ENCODE results near the gene IQCF2. TPM values are rescaled to one million over a fixed set of nuclear protein-coding genes. Genes with fewer than 3 reads are reported as not detected.
"Not testable (repeated sequence)": the region's sequence is repeated elsewhere in the genome, so short reads cannot be mapped to it uniquely, and the experiment has no call there.

The IQCF2 gene
- total RNA-seq (2014; rRNA removed; shearing (Covaris generic)), result not detected in 2 replicates
- polyA plus RNA-seq (2014; cell fraction: nucleus; rRNA removed), result not detected in 2 replicates

DNA sequence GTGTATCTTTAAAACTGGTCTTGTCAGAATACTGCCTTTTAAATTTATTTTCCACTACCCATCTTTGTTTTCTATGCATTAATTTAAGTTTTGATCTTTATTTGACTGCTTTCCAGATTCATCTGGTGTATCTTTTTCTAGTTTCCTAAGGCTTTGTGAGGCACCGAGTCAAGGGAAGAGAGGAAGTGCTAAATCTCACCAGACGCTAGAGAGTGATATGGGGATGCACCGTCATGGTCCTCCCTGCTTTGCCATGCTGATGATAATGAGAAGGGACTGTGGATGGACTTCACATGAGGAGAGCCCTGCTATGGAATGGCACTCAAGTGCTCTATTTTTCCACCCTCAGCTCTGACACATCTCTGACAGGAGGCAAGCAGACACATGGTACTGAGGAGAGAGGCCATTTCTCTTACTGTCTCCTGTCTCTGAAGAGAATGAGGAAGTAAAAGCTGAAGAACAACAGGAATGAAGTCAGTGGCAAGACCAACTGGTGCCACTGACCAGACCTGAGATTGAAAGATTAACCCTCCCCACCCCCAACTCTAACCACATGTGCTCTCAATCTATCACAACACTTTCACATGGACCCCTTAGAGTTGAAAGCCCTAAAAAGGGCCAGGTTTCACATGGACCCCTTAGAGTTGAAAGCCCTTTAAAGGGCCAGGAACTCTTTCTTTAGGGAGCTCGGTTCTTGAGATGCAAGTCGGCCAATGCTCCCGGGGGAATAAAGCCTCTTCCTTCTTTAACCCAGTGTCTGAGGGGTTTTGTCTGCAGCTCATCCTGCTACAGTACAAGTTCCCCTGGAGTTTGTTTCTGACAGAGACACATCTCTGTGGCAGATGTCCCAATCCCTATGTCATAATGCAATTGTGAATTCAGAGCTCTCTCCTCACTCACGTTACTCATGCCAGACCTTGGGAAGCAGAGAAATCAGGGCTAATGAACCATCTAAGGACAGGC is at the start of gene IQCF2:
TSS of gene IQCF2 (plus strand) at position 913 of the 963 bp plus-strand sequence. CDS start 52 bp downstream, outside the sequence.
- DNase-seq (ENCODE audit: extremely low read depth, low read depth), result no peak

DNA sequence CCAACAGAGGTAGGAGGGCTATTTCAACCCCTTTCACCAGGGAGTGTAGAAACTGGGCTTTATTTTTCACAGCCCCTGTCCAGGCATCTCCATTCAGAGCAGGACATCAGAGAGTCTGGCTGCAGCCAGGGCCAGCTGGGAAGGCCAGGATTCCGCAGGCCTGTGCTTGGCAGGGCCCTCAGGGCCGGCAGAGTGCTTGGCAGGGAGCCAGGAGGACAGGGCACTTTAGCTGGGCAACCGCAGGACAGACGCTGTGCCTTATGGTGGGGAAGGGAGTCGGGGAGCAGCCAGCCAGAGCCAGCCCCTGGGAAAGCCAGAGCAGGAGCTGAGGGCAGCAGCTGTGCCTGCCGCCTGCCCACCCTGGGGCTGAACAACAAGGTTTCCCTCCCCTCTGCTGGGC is 47.9 kb upstream of the IQCF2 start:
- DNase-seq (ENCODE audit: extremely low read depth, low read depth), result no peak

DNA sequence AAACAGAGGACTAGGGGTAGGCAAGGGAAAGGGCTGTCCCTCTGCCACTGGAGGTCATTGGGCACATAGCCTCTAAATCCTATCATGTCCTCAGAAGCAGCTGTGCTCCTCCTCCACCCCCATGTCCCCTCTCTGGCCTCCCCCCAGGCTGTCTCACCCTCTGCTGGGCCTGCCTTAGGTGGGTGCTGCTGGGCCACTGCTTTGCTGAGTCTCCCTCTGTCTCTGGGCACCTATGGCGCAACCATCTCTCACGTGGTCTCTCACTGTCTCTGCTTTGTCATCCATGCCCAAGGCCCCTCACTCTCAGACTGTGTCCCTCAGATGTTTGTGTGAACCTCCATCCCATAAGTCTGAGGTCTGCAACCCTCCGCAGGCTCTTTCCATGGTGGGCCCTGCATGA is 47.4 kb upstream of the IQCF2 start:
- DNase-seq (ENCODE audit: extremely low read depth, low read depth), result no peak

DNA sequence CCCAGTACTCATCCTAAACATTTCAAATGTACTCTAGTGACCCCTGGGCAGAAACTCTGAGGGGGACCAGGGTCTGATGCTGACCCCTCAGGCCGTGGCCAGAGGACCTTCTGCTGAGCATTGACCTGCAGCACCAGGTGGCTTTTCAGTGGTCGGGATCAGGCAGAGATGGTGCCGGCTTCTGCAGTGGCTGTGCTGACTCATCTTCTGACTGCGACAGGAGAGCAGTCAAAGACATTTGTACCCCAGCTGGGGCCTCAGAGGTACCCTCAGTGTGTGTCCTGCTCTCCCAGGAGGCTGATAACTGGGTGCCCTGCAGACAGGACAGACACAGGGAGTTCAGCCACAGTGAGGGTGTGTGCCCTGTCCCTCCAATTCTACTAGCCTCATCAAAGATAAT is 45.8 kb upstream of the IQCF2 start:
- DNase-seq (ENCODE audit: extremely low read depth, low read depth), result no peak

DNA sequence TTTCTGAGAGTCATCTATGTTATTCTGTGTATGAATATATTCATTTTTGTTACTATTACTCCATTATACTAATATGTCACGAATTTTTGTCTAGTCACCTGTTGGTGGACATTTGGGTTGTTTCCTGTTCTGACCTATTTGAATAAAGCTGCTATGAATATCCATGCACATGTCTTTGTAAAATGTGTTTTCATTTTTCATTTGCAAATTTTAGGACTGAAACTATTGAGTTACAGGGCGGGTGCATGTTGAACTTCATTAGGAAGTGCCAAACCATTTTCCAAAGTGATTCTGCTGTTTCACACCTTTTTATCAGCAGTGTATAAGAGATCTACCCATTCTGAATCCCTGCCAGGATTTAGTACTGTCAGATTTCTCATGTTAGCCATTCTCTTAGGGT is 44.7 kb upstream of the IQCF2 start:
- no peak for DNase-seq (ENCODE audit: extremely low read depth, low read depth)

DNA sequence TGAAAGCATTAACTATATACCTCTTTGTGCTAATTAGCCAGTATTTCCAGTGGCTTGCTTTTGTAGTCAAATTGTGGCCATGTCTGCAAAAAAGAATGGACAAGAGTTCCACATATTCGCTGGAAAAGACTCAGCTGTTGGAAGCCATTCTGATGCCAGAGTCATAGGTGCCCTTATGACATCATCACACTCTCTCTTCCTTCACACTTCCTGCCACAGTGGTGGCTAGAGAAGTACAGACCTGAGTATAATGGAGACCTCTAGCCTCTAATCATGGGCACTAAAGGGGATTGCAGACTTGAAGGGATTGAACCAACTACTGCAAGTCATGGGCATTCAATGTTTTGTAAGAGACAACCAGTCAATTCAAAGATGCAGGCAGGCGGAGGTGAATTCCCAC is 44.0 kb upstream of the IQCF2 start:
- DNase-seq (ENCODE audit: extremely low read depth, low read depth), result no peak

DNA sequence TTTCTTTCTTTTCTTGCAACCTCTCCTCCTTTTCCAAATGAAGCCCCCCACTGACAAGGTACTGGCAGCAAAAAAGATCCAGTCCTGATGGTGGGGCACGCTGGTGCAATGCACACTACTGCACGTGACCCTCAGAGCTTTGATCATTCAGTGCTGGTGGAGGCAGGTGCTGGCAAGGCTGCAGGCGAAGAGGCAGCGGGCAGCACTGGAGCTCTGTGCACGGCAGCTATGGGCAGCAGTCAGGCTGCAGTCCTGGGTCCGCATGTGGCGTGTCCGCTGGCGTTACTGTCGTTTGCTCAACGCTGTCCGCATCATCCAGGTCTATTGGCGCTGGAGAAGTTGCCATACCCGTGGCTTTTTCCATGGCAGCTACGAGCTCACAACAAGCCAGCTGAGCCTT is 42.3 kb upstream of the IQCF2 start:
- no peak for DNase-seq (ENCODE audit: extremely low read depth, low read depth)

DNA sequence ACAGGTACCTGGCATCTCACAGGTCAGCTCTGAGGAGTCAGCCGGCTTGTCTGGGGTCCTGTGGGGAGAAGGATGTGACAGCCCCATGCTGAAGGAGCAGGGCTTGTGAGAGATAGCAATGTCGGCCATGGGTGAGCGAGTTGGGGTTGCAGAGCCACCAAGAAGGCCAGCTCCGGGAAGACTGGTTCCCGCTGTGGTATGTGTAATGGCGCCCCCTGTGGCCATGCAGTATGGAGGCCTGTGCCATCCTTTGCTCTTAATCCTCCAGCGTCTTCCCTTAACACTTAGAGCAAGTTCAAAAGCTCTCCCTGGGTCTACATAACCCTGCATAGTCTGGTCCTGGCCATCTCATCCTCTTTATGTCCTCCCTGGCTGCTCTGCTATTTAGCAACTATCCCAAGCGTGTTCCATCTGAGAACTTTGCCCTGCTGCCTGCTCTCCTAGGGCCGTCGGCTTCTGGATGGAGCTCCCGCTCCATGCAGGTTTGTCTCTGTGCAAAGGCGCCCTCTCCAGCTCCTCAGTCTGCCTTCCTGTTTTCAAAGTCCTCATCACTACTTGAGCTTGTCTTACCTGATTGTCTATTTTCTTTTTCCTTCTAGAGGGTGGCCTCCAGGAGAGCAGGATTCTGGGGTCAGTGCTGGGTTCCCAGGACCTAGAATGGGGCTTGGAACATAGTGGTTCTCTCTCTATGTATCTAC is 41.6 kb upstream of the IQCF2 start:
- no peak for DNase-seq (ENCODE audit: extremely low read depth, low read depth)

DNA sequence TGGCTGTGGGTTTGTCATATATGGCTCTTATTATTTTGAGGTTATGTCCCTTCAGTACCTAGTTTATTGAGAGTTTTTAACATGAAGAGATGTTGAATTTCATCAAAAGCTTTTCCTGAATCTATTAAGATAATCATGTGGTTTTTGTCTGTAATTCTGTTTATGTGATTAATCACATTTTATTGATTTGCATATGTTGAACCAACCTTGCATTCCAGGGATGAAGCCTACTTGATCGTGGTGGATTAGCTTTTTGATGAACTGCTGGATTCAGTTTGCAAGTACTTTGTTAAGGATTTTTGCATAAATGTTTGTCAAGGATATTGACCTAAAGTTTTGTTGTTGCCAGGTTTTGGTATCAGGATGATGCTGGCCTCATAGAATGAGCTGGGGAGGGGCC is 33.1 kb upstream of the IQCF2 start:
- DNase-seq (ENCODE audit: extremely low read depth, low read depth), result no peak

DNA sequence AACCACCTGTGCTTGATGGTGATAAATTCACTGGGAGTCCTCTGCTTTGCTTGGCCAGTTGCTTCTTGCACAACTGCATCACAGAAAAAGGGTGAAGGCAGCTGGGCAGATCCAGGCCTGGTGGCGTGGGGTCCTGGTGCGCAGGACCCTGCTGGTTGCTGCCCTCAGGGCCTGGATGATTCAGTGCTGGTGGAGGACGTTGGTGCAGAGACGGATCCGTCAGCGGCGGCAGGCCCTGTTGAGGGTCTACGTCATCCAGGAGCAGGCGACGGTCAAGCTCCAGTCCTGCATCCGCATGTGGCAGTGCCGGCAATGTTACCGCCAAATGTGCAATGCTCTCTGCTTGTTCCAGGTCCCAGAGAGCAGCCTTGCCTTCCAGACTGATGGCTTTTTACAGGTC is 31.1 kb upstream of the IQCF2 start:
- no peak for DNase-seq (ENCODE audit: extremely low read depth, low read depth)

DNA sequence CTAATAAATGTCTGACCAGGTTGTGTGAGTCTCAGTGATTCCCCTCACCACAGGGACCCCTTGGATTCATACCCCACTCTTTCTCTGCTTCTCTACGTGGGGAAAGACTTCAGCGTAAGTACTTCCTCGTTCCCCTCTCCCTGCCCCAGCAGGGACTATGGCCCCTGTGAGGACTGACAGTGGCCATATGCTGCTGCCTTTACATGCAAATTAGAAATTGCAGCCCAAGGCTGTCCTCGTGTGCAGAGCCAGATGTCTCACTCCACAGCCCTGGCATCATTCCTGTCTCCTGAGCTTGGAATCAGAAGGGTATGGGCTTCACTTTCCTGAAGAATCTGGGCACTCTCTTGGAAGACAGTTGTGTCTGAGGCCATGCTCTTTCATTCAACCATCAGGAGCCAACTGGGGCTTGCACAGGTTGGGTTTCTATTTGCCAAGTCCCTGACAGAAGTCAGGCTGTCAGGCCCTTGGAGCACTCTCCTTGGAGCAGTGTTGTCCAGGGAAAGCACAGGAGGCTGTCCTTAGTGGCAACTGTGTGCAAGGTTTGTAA is 30.5 kb upstream of the IQCF2 start:
- DNase-seq (ENCODE audit: extremely low read depth, low read depth), result no peak

DNA sequence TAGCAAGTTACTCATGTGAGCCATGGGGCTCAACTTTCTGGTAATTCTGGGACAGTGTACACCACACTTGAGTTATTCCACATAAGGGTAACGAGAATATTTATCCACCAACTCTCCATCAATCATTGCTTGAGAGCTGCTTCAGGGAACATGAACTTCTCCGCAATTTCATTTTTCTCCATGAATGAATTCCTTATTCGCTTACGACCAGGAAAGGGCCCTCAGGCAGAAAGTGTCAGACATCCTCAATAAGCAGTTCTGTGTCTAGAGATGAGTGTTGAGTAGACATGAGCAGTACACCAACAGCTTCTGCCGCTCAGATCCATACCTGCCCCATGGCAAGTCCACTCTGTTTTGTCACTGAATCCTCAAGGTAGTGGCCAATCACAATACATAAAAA is 24.8 kb upstream of the IQCF2 start:
- DNase-seq (ENCODE audit: extremely low read depth, low read depth), result no peak

DNA sequence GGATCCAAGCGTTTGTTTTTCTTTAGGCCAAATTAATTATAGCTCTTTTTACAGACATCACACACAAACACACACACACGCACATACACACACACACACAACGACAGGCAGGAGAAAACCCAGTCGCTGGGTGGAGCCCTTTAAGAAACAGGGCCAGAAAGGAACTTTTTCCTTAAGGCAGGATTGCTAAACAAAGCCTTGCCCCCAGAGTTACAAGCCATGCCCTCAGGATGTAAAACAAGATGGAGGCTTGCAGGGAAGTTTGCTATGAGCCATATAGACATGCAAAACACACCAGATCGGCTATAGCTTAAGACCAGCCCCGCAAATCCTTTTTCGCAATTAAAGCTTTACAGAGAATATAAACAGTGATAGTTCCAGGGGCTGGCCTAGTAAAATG is 16.3 kb upstream of the IQCF2 start:
- no peak for DNase-seq (ENCODE audit: extremely low read depth, low read depth)

DNA sequence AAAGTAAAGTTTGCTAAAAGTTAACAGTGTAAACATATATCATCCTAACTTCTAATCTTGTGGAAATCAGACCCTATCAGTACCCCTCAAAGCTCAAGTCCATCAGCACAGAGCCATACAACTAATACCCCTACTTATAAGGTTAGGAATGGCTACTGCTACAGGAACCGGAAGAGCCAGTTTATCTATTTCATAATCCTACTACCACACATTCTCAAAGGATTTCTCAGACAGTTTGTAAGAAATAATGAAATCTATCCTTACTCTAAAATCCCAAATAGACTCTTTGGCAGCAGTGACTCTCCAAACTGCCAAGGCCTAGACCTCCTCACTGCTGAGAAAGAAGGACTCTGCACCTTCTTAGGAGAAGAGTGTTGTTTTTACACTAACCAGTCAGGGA is 6.0 kb upstream of the IQCF2 start:
- not testable (repeated sequence) for DNase-seq (ENCODE audit: extremely low read depth, low read depth)

DNA sequence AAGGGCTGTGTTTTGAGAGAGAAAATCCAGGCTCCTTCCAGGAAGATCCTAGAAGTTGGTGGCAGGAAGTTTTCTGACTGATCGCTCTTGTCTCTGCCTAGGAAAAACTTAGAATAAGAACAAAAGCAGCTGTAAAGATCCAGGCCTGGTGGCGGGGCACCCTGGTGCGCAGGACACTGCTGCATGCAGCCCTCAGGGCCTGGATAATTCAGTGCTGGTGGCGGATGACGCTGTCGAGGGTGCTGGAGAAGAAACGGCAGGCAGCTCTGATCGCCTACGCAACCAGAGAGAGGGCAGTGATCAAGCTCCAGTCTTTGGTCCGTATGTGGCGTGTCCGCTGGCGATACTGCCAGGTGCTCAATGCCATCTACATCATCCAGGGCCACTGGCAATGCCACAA is 1.5 kb downstream of the IQCF2 start:
- no peak for DNase-seq (ENCODE audit: extremely low read depth, low read depth)

DNA sequence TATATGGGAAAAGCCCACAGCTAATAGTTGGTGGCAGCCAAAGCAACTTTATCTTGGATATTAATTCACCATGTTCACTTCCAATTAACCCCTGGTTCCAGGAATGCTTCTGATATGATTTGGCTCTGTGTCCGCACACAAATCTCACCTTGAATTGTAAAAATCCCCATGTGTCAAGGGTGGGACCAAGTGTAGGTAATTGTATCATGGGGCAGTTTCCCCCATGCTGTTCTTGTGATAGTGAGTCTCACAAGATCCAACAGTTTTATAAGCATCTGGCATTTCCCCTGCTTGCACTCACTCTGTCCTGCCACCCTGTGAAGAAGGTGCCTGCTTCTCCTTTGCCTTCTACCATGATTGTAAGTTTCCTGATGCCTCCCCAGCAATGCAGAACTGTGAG is 7.5 kb downstream of the IQCF2 start:
- DNase-seq (ENCODE audit: extremely low read depth, low read depth), result not testable (repeated sequence)

DNA sequence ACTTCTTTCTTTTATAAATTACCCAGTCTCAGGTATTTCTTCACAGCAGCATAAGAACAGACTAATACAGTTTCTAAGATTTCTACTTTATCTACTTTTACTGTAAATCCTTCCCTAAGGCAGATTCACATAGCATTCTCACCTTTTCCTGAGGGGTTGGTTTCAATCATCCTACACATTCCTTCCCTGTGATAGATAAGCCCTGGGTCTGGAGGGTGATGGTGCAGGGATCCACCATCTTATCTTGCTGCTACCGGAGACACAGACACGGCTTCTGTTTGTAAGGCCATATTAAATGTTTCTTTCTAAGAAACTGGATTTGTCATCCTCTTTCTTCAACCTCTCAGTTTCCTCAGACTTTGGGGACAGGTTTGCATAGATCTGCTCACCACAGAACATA is 7.9 kb downstream of the IQCF2 start:
- DNase-seq (ENCODE audit: extremely low read depth, low read depth), result no peak

DNA sequence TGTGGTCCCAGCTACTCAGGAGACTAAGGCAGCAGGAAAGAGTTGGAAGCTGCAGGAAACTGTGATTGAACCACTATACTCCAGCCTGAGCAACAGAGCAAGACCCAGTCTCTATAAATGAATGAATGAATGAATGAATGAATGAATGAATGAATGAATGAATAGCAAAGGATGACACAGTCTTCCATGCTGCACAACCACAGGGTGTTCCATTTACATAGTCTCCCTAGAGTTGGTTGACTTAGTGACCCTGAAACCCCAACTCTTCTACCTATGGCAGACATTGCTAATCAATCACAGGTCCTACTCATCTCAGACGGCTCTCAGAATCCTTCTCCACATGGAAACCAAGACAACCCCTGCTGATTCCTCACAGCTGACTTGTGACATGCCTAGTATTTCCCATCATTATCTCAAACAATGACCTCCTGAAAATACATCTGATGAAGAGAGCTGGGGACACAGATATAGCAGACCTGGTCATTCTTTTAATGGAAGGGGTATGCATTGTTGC is 11.9 kb downstream of the IQCF2 start:
- DNase-seq (ENCODE audit: extremely low read depth, low read depth), result no peak

DNA sequence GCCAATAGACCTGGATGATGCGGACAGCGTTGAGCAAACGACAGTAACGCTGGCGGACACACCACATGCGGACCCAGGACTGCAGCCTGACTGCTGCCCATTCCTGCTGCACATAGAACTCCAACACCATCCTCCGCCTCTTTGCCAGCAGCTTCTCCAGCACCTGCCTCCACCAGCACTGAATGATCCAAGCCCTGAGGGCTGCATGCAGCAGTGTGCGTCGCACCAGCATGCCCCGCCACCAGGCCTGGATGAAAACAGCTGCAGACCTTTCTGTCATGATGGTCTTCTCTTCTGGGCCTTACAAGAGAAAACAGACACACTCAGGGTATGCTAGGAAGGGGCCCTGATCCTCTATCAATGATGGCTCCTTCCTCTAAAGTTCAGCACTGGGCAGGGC is 12.5 kb downstream of the IQCF2 start:
- DNase-seq (ENCODE audit: extremely low read depth, low read depth), result no peak

DNA sequence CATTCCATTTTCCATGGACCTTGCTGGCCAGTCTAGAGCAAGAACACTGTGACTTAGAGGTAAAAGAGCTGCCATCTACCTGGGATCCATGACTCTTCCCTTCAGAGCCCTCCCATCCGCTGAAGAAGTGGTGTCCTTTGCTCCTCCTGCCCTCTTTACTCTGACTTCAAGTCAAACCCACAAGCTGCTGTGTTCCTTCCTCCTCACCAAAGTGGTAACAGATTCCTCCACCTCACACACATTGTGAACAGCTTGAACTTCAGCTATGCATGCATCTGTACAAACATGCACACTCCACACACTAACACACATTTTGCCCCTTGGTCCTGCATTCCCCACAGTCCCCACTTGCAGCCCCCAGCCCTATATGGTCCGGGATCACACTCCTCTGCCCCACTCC is 13.0 kb downstream of the IQCF2 start:
- DNase-seq (ENCODE audit: extremely low read depth, low read depth), result no peak

DNA sequence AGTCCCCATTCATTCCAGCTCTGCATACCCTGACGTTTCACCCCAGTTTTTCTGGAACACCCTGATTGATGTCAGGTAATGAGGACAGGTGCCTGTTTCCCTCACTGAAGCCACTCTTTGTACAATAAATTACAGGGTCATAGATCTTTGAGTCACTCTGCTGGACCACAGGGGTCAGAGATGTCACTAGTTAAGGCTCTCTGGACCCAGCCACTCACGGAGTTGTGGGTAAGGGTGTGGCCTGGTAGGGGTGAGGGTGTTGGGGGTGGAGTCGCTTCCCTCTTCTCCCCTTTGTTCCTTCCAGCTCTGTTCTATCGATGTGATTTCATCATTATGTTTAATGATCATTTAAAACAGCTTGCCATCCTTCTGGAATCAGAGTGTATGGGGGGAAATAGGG is 13.5 kb downstream of the IQCF2 start:
- DNase-seq (ENCODE audit: extremely low read depth, low read depth), result no peak

Data from NCI-H460 (cell line).